Choroid plexus epithelial cell (primary cell): ENCODE data around the gene NTN4.

Experiments
- DNase-seq: peaks from one replicate; pipeline ENCODE4 v3.0.0-alpha.2; 2010; ENCODE audit warnings: low read depth
- H3K4me3 ChIP-seq: 2 replicates; pipeline ENCODE4 v1.5.1; 2011; ENCODE audit warnings: low read depth, mild to moderate bottlenecking, control low read depth, low read length, moderate library complexity
- CTCF ChIP-seq: conservative IDR thresholded peaks from 2 replicates; pipeline ENCODE4 v1.5.1; 2011; ENCODE audit warnings: low read depth, mild to moderate bottlenecking, control low read depth, inconsistent platforms, low read length, moderate library complexity

Gene NTN4

DNA sequence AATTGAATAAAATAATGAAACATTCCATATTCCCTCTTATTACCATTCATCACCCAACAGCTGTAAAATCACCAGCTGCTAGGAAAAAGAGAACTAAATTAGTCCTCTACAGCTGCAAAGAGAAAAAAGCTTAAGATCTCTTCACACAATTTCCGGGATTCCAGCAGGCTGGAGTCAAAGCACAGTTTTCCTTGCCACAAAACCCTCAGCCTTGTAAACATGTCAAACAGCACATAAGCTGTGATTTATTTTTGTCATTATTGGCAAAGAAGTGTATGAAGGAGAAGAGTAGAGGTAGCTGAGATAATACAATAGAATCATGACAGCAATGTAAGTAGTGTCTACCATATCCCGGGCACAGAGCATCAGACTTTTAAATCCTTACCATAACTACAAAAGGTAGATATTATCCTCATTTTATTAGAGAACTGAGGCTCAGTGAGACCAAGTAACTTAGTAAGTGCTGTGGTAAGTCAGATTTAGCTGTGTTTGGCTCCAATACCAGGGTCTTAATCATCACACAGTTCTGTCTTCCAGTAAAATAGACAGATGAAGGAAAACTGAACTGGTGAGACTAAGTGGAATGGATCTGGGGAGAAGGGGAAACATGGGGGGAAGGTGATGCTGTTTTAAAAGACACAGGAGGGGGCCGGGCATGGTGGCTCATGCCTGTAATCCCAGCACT, 57.3 kb downstream of the NTN4 start:
- H3K4me3 ChIP-seq, result no peak overlapping the region
- no peak for DNase-seq
- TF ChIP-seq CTCF, result no peak

GRCh38 chr12:95731519-95731958, 59.0 kb downstream of the NTN4 start:
- DNase-seq, result no peak
- H3K4me3 ChIP-seq, result no peak overlapping the region
- TF ChIP-seq CTCF, result no peak

DNA sequence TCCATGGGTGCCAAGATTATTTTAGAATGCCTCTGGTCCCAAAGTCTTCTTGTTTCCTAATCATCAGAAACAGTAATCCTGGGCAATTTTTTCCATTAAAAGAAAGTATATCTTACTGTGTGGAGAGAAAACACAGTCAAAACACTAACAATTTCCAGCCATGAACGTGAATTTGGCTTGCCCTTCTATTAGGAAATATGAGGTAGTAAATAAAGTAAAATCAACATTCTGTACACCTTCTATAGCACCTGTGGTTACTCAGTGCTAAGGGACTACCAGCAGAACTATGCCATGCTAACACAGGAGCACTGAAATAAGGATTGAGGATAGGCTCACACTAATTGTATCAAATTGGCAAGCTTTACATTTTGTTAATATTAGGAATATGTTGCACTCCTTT, 60.1 kb downstream of the NTN4 start:
- DNase-seq, result no peak
- TF ChIP-seq CTCF, result no peak
- no peak overlapping the region for H3K4me3 ChIP-seq

GRCh38 chr12:95726903-95727302, 63.7 kb downstream of the NTN4 start:
- DNase-seq, result no peak
- H3K4me3 ChIP-seq, result no peak overlapping the region
- no peak for TF ChIP-seq CTCF

GRCh38 chr12:95724767-95725166, 65.8 kb downstream of the NTN4 start:
- no peak for DNase-seq

GRCh38 chr12:95723693-95724384, 66.7 kb downstream of the NTN4 start:
- DNase-seq, result no peak
- no peak overlapping the region for H3K4me3 ChIP-seq
- TF ChIP-seq CTCF, result no peak

More at GRCh38 chr12:95724767-95725166, 65.8 kb downstream of the NTN4 start:
- no peak overlapping the region for H3K4me3 ChIP-seq
- TF ChIP-seq CTCF, result no peak

- no peak overlapping the region for H3K4me3 ChIP-seq
- peak; percentile 44 for DNase-seq
- peak; percentile 40 for TF ChIP-seq CTCF
Observed at GRCh38 chr12:95721320-95721719, 69.2 kb downstream of the NTN4 start.
